Neural cell (in vitro differentiated cells): ENCODE results near the gene GRIK2.

ENCODE experiments used
- CTCF ChIP-seq: fragments of 450-650 bp; IDR thresholded peaks from 2 replicates; pipeline ENCODE4 v1.5.1; 2014; ENCODE audit warnings: antibody characterized with exemption, mild to moderate bottlenecking, moderate library complexity; ENCODE audit not compliant: poor library complexity, severe bottlenecking
- EP300 ChIP-seq: fragments of 450-650 bp; conservative IDR thresholded peaks from 2 replicates; pipeline ENCODE4 v1.6.1; 2014; ENCODE audit warnings: antibody characterized with exemption, mild to moderate bottlenecking, moderate library complexity; ENCODE audit not compliant: poor library complexity, severe bottlenecking
- EZH2 ChIP-seq: fragments of 200-600, 300-800 bp; shearing (Covaris generic), sonication (generic); IDR thresholded peaks from 2 replicates; pipeline ENCODE4 v1.6.1; 2014; ENCODE audit warnings: antibody characterized with exemption, low read length, borderline replicate concordance, mild to moderate bottlenecking; ENCODE audit not compliant: insufficient read depth, poor library complexity, severe bottlenecking
- POLR2AphosphoS5 ChIP-seq: IDR thresholded peaks from 2 replicates; pipeline ENCODE4 v1.6.1; 2012
- RAD21 ChIP-seq: fragments of 450-650 bp; conservative IDR thresholded peaks from 2 replicates; pipeline ENCODE4 v1.6.1; 2014; ENCODE audit warnings: antibody characterized with exemption, mild to moderate bottlenecking, moderate library complexity
- REST ChIP-seq: IDR thresholded peaks from 2 replicates; pipeline ENCODE4 v1.6.1; 2012; ENCODE audit warnings: borderline replicate concordance
- SMC3 ChIP-seq: fragments of 450-650 bp; conservative IDR thresholded peaks from 2 replicates; pipeline ENCODE4 v1.6.1; 2014; ENCODE audit warnings: antibody characterized with exemption, mild to moderate bottlenecking, moderate library complexity; ENCODE audit not compliant: poor library complexity
- TAF1 ChIP-seq: IDR thresholded peaks from 2 replicates; pipeline ENCODE4 v1.6.1; 2012; ENCODE audit warnings: low read depth

GRCh38 chr6:101716810-101717209 is 323.3 kb downstream of the GRIK2 start:
- TF ChIP-seq RAD21 (no peak), EZH2 (no peak), POLR2AphosphoS5 (no peak), CTCF (no peak), REST (no peak), SMC3 (no peak), TAF1 (no peak), EP300 (no peak)
